ENCODE data around the gene MAB21L3. TPM values are rescaled to one million over a fixed set of nuclear protein-coding genes. Genes with fewer than 3 reads are reported as not detected.

The MAB21L3 gene
- total RNA-seq, 1 experiment from 2014 or later: not detected

- H2BK15ac ChIP-seq (ENCODE audit: low read depth, low read length): no peak overlapping the region
- no peaks in the 10 kb centered on the region for H3K79me1 ChIP-seq (ENCODE audit: insufficient read depth, low read depth, low read length, poor library complexity, severe bottlenecking)
- H4K20me1 ChIP-seq (ENCODE audit: control insufficient read depth, insufficient read depth, insufficient read length): no peaks in the 10 kb centered on the region
- no peak overlapping the region for H2BK5ac ChIP-seq (ENCODE audit: insufficient read length, low read length)
- no peak overlapping the region for H3K9ac ChIP-seq (ENCODE audit: extremely low read depth, insufficient read length, low read length)
- H3K27me3 Mint-ChIP-seq (ENCODE audit: low read depth): peaks cover 17% of the 10 kb centered on the region
- no peaks in the 10 kb centered on the region; a peak in 1 of 7 replicates for H3K36me3 Mint-ChIP-seq (ENCODE audit: insufficient read depth in 1 of 3, low read depth in 3 of 3)
- TF ChIP-seq CTCF (conservative IDR thresholded peaks at IDR 0.05): no peak
- no peak overlapping the region for H3T11ph ChIP-seq (ENCODE audit: low read length)
- no peak overlapping the region for H3K56ac ChIP-seq (ENCODE audit: insufficient read length, low read depth, low read length)
- no peak overlapping the region for H2BK12ac ChIP-seq (ENCODE audit: insufficient read length, low read depth, low read length)
- no peak overlapping the region for H2AFZ ChIP-seq (ENCODE audit: low read length)
- peaks cover 0 to 2% of the 10 kb centered on the region in 2 experiments; a peak in 2 of 5 replicates for H3K9me3 Mint-ChIP-seq
- peaks cover 7 to 8% of the 10 kb centered on the region in 2 experiments for H3K4me1 Mint-ChIP-seq
- no peak overlapping the region for H3K14ac ChIP-seq (ENCODE audit: insufficient read depth, low read length)
- H3K79me2 ChIP-seq (ENCODE audit: insufficient read depth, low read length): no peaks in the 10 kb centered on the region
- H3K4ac ChIP-seq (ENCODE audit: low read depth, low read length): no peak overlapping the region
- H3K23ac ChIP-seq (ENCODE audit: insufficient read length, low read depth, low read length): no peak overlapping the region
- no peak overlapping the region for H2BK120ac ChIP-seq (ENCODE audit: low read depth, low read length, poor library complexity, severe bottlenecking)
- H3K27ac ChIP-seq (ENCODE audit: insufficient read length, low read depth, low read length): no peak overlapping the region
- no peak overlapping the region for H3K27ac Mint-ChIP-seq
- H2BK20ac ChIP-seq (ENCODE audit: low read depth, low read length, poor library complexity, severe bottlenecking): no peak overlapping the region
- no peaks in the 10 kb centered on the region; the same call in 1 of the 2 replicates for H3K27me3 ChIP-seq (ENCODE audit: insufficient read depth, low read length)
- H3K4me2 ChIP-seq (ENCODE audit: insufficient read depth, insufficient read length, low read length): no peak overlapping the region
- no peak overlapping the region for H3K18ac ChIP-seq (ENCODE audit: insufficient read length, low read depth, low read length)
- H4K5ac ChIP-seq (ENCODE audit: insufficient read length, low read depth, low read length): no peak overlapping the region
- no peaks in the 10 kb centered on the region for H3K9me3 ChIP-seq (ENCODE audit: control insufficient read depth, low read depth, low read length)
- H3K4me1 ChIP-seq (ENCODE audit: insufficient read depth, low read length): no peaks in the 10 kb centered on the region
- H3K23me2 ChIP-seq (ENCODE audit: insufficient read length, low read depth, low read length, poor library complexity, severe bottlenecking): no peaks in the 10 kb centered on the region
- no peak for DNase-seq
- H4K8ac ChIP-seq (replicated peaks; ENCODE audit: insufficient read length, low read depth, low read length): no peak overlapping the region
- H2AK5ac ChIP-seq (ENCODE audit: insufficient read length, low read length): no peak overlapping the region
- H3K4me3 Mint-ChIP-seq: no peak overlapping the region
- no peak overlapping the region for H4K91ac ChIP-seq (ENCODE audit: insufficient read length, low read depth, low read length)
Observed at GRCh38 chr1:116161877-116162390, 50.7 kb downstream of the MAB21L3 start.
